Breast epithelium (tissue), 3 donors: Measurements from ENCODE around the gene ANXA2R.
"Not testable (repeated sequence)": the region's sequence is repeated elsewhere in the genome, so short reads cannot be mapped to it uniquely, and the experiment has no call there.

Experiments
- POLR2AphosphoS5 ChIP-seq, 3 donors: sonication (generic); formaldehyde crosslinking; IDR thresholded peaks; one replicate each; pipeline ENCODE4 v1.6.1; 2017; ENCODE audit warnings: antibody characterized with exemption in 3 of 3
- TF ChIP-seq, protein P1 (sequence below), 3 donors: fragments of 450-650 bp; IDR thresholded peaks; one replicate each; pipeline ENCODE4 v1.5.1; 2016 to 2017; ENCODE audit warnings: antibody characterized with exemption in 3 of 3, mild to moderate bottlenecking in 3 of 3, moderate library complexity in 3 of 3

GRCh38 chr5:43084468-43084867 lies 44.3 kb upstream of the ANXA2R start:
- TF ChIP-seq POLR2AphosphoS5 (IDR thresholded peaks at IDR 0.05), result not testable (repeated sequence)
- TF ChIP-seq, protein P1, sequence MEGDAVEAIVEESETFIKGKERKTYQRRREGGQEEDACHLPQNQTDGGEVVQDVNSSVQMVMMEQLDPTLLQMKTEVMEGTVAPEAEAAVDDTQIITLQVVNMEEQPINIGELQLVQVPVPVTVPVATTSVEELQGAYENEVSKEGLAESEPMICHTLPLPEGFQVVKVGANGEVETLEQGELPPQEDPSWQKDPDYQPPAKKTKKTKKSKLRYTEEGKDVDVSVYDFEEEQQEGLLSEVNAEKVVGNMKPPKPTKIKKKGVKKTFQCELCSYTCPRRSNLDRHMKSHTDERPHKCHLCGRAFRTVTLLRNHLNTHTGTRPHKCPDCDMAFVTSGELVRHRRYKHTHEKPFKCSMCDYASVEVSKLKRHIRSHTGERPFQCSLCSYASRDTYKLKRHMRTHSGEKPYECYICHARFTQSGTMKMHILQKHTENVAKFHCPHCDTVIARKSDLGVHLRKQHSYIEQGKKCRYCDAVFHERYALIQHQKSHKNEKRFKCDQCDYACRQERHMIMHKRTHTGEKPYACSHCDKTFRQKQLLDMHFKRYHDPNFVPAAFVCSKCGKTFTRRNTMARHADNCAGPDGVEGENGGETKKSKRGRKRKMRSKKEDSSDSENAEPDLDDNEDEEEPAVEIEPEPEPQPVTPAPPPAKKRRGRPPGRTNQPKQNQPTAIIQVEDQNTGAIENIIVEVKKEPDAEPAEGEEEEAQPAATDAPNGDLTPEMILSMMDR (IDR thresholded peaks at IDR 0.05), result not testable (repeated sequence)
